Skeletal muscle cell (primary cell): ENCODE results near the gene LDB2.

ENCODE experiments used
- DNase-seq: peaks from one replicate; pipeline ENCODE4 v3.0.0-alpha.2; 2010; ENCODE audit warnings: low read depth
- H3K4me3 ChIP-seq: 2 replicates; pipeline ENCODE4 v1.5.1; 2011; ENCODE audit warnings: low read depth, mild to moderate bottlenecking, control low read depth, low read length, moderate library complexity

LDB2 gene

GRCh38 chr4:16488084-16488483, 410.4 kb downstream of the LDB2 start:
- H3K4me3 ChIP-seq, result no peak overlapping the region
- no peak for DNase-seq

GRCh38 chr4:16484711-16485110, 413.7 kb downstream of the LDB2 start:
- DNase-seq, result no peak
- H3K4me3 ChIP-seq, result no peak overlapping the region

- DNase-seq, result no peak
- no peak overlapping the region for H3K4me3 ChIP-seq
Observed at GRCh38 chr4:16483540-16483939, 414.9 kb downstream of the LDB2 start.

- no peak overlapping the region for H3K4me3 ChIP-seq
- no peak for DNase-seq
Observed at GRCh38 chr4:16480011-16480410, 418.4 kb downstream of the LDB2 start.

GRCh38 chr4:16472537-16472936, 425.9 kb downstream of the LDB2 start:
- H3K4me3 ChIP-seq, result no peak overlapping the region
- DNase-seq, result no peak

GRCh38 chr4:16467061-16467460, 431.4 kb downstream of the LDB2 start:
- no peak overlapping the region for H3K4me3 ChIP-seq
- no peak for DNase-seq

GRCh38 chr4:16466581-16466980, 431.9 kb downstream of the LDB2 start:
- DNase-seq, result no peak
- H3K4me3 ChIP-seq, result no peak overlapping the region

GRCh38 chr4:16464651-16465050, 433.8 kb downstream of the LDB2 start:
- H3K4me3 ChIP-seq, result no peak overlapping the region
- no peak for DNase-seq

- DNase-seq, result no peak
- no peak overlapping the region for H3K4me3 ChIP-seq
Observed at GRCh38 chr4:16462656-16463055, 435.8 kb downstream of the LDB2 start.

- no peak for DNase-seq
Observed at GRCh38 chr4:16461362-16461761, 437.1 kb downstream of the LDB2 start.

GRCh38 chr4:16457944-16458343, 440.5 kb downstream of the LDB2 start:
- H3K4me3 ChIP-seq, result no peak overlapping the region
- DNase-seq, result peak; percentile 16

More at GRCh38 chr4:16461362-16461761, 437.1 kb downstream of the LDB2 start:
- H3K4me3 ChIP-seq, result no peak overlapping the region
